ENCODE measurements around the gene RAVER1. TPM values are rescaled to one million over a fixed set of nuclear protein-coding genes. Genes with fewer than 3 reads are reported as not detected.

Gene RAVER1
- total and polyA plus RNA-seq, 2 of the 13 experiments (the other 11 are each of a cell fraction or from before 2014, with no cell fraction given) = 3.6 to 7.9 TPM

DNA sequence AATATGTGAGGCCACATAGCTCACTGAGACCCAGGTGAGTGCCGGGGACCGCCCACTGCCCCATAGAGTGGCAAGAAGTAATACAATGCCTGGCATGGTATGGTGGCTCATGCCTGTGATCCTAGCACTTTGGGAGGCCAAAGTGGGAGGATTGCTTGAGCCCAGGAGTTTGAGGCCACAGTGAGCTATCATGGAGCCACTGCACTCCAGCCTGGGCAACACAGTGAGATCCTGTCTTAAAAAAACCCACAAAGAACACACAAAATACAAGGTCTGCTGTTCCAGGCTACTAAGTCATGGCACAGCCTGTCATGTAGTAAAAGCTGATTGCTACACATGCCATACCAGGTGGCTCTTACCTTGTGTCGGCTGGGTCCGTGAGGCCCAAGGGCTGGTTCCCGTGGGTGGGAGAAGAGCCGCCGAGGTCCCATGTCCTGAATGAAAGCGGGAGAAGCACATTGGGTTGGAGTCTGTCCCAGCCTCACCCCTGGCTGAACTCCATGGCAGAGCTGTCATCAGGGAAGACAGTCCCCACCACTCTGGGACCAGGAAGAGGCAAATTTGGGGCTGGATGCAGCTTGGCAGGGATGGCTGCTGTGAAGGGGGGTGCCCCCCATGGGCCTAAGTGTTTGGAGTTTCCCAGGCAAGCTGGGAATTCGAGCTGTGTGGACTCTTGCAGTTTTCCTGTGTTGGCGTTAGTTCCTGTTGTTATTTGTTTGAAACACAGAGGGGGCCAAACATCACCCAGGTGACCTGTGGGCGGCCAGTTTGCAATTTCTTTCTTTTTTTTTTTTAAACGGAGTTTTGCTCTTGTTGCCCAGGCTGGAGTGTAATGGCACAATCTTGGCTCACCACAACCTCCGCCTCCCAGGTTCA, 14.3 kb downstream of the RAVER1 start:
- CTCF ChIA-PET (ENCODE audit: low intra/inter-chr PET ratio, low total read pairs) = no interaction called here
- BruUV-seq (replicated peaks) = no TSS peak

More for the DNA sequence above, 14.3 kb downstream of the RAVER1 start:
- TF ChIP-seq, protein P1, sequence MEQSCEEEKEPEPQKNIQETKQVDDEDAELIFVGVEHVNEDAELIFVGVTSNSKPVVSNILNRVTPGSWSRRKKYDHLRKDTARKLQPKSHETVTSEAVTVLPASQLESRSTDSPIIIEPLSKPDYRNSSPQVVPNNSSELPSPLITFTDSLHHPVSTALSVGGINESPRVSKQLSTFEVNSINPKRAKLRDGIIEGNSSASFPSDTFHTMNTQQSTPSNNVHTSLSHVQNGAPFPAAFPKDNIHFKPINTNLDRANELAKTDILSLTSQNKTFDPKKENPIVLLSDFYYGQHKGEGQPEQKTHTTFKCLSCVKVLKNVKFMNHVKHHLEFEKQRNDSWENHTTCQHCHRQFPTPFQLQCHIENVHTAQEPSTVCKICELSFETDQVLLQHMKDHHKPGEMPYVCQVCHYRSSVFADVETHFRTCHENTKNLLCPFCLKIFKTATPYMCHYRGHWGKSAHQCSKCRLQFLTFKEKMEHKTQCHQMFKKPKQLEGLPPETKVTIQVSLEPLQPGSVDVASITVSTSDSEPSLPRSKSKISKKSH (CRISPR knock-in tag; IDR thresholded peaks at IDR 0.05; ENCODE audit: borderline replicate concordance) = no peak
- TF ChIP-seq CAMTA2 (CRISPR knock-in tag; IDR thresholded peaks at IDR 0.05; ENCODE audit: borderline replicate concordance) (no peak), BRCA1 (CRISPR knock-in tag; IDR thresholded peaks at IDR 0.05) (no peak), SMAD9 (CRISPR knock-in tag; IDR thresholded peaks at IDR 0.05) (no peak), ZBTB7A (CRISPR knock-in tag; IDR thresholded peaks at IDR 0.05) (no peak), ZNF556 (CRISPR knock-in tag; IDR thresholded peaks at IDR 0.05; ENCODE audit: borderline replicate concordance) (no peak), SCMH1 (CRISPR knock-in tag; IDR thresholded peaks at IDR 0.05; ENCODE audit: borderline replicate concordance) (no peak), MED1 (CRISPR knock-in tag; IDR thresholded peaks at IDR 0.05) (no peak), ZNF589 (CRISPR knock-in tag; conservative IDR thresholded peaks at IDR 0.05) (no peak), CBX2 (IDR thresholded peaks at IDR 0.05; ENCODE audit: low read depth, low read length) (no peak), CBX2 (CRISPR knock-in tag; IDR thresholded peaks at IDR 0.05; ENCODE audit: low read depth) (no peak), STAT5B (CRISPR knock-in tag; IDR thresholded peaks at IDR 0.05) (no peak), DNMT3B (CRISPR knock-in tag; conservative IDR thresholded peaks at IDR 0.05) (no peak), NONO (IDR thresholded peaks at IDR 0.05) (no peak), NONO (CRISPR knock-in tag; conservative IDR thresholded peaks at IDR 0.05) (no peak), HHEX (CRISPR knock-in tag; IDR thresholded peaks at IDR 0.05) (no peak), ZNF619 (CRISPR knock-in tag; IDR thresholded peaks at IDR 0.05) (no peak)
- TF ChIP-seq, protein P2, sequence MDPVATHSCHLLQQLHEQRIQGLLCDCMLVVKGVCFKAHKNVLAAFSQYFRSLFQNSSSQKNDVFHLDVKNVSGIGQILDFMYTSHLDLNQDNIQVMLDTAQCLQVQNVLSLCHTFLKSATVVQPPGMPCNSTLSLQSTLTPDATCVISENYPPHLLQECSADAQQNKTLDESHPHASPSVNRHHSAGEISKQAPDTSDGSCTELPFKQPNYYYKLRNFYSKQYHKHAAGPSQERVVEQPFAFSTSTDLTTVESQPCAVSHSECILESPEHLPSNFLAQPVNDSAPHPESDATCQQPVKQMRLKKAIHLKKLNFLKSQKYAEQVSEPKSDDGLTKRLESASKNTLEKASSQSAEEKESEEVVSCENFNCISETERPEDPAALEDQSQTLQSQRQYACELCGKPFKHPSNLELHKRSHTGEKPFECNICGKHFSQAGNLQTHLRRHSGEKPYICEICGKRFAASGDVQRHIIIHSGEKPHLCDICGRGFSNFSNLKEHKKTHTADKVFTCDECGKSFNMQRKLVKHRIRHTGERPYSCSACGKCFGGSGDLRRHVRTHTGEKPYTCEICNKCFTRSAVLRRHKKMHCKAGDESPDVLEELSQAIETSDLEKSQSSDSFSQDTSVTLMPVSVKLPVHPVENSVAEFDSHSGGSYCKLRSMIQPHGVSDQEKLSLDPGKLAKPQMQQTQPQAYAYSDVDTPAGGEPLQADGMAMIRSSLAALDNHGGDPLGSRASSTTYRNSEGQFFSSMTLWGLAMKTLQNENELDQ (CRISPR knock-in tag; IDR thresholded peaks at IDR 0.05; ENCODE audit: borderline replicate concordance) = no peak
- 93% methylated on average over 13 of the region's 13 CpGs for WGBS (ENCODE audit: low lambda C conversion rate)
- Histone ChIP-seq H3K4me1 (ENCODE audit: insufficient read depth, low read length) (peaks cover 17% of the 10 kb centered on the region), H2AFZ (ENCODE audit: low read length) (no peak overlapping the region), H3K9me3 (ENCODE audit: low read length) (no peaks in the 10 kb centered on the region), H3K79me2 (ENCODE audit: insufficient read depth, low read length) (peaks cover 5% of the 10 kb centered on the region), H4K20me1 (ENCODE audit: insufficient read depth, low read length) (no peaks in the 10 kb centered on the region; the same call in 1 of the 2 replicates), H3K9ac (ENCODE audit: insufficient read depth, low read depth, low read length) (no peak overlapping the region), H3K27me3 (ENCODE audit: control insufficient read depth in 1 of 2, insufficient read depth in 2 of 2, low read length in 2 of 2) (no peaks in the 10 kb centered on the region; a peak in 1 of 5 replicates), H3K36me3 (replicated peaks in 1 of 2; ENCODE audit: control insufficient read depth in 1 of 2, insufficient read depth in 2 of 2, low read length in 2 of 2) (peaks cover 29 to 61% of the 10 kb centered on the region in 2 experiments), H3K4me3 (replicated peaks in 1 of 3; ENCODE audit: insufficient read depth in 1 of 3, low read depth in 2 of 3, low read length in 3 of 3) (no peak overlapping the region), H3K4me2 (ENCODE audit: low read depth, low read length) (no peak overlapping the region), H3K27ac (ENCODE audit: extremely low read length, insufficient read depth, low read length) (no peak overlapping the region)
- in situ Hi-C loops (cut with HindIII; ENCODE audit: extremely low pct_ligation_motif_present, low pct_unique_long_range_greater_than_20kb) (no loop called here), intact Hi-C loops (cut with micrococcal nuclease; ENCODE audit: unreplicated experiment) (no loop called here)
- FAIRE-seq (no peak), ATAC-seq (no peak), DNase-seq (ENCODE audit: low spot score) (no peak)
- POLR2A ChIA-PET = interaction anchor here (5.1 kb wide), 1 partner anchor 15 kb away, joined by 24 read pairs; the partner anchor contains the start of gene RAVER1

Data from HepG2 (cell line).